SU-DHL-6 (cell line): Measurements from ENCODE around the gene ATP2B2.

ENCODE experiments used
- CTCF ChIP-seq: fragments of 200-600 bp; sonication (generic); IDR thresholded peaks from one replicate; pipeline ENCODE4 v1.5.1; 2017; ENCODE audit warnings: antibody characterized with exemption, mild to moderate bottlenecking, low read length, moderate library complexity; ENCODE audit not compliant: insufficient read depth, poor library complexity, severe bottlenecking
- EZH2phosphoT487 ChIP-seq: fragments of 200-600 bp; sonication (generic), shearing (Covaris generic); conservative IDR thresholded peaks from 2 replicates; pipeline ENCODE4 v1.6.1; 2018; ENCODE audit warnings: mild to moderate bottlenecking, antibody characterized with exemption, low read length, moderate library complexity, mixed read lengths

DNA sequence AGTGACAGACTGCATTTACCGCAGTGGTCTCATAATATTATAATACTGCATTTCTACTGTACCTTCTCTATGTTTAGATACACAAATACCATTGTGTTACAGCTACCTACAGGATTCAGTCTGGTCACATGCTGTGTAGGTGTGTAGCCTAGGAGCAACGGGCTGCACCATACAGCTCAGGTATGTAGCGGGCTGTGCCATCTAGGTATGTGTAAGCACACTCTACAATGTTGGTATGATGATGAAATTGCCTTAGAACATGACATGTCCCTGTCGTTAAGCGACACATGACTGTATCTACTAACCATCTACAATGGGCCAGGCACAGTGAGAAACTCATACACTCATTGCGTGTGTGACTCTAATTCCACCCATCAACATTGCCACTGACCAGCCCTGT lies 99.0 kb downstream of the ATP2B2 start:
- TF ChIP-seq CTCF (no peak), EZH2phosphoT487 (no peak)
